Bronchial epithelial cell (primary cell): ENCODE measurements around the gene LAMC3. TPM values are rescaled to one million over a fixed set of nuclear protein-coding genes. Genes with fewer than 3 reads are reported as not detected.

Source experiments
- DNase-seq: peaks from one replicate; pipeline ENCODE4 v3.0.0-alpha.2; 2010; ENCODE audit warnings: low read depth
- FAIRE-seq: peaks from 2 replicates; lab custom pipeline; 2011; peaks lifted over from hg19 to GRCh38; lab: Jason Lieb, UNC
- H3K27me3 ChIP-seq: 2 replicates; pipeline ENCODE4 v1.5.1; 2011; ENCODE audit warnings: low read length; ENCODE audit not compliant: control insufficient read depth, insufficient read depth
- H3K36me3 ChIP-seq: 2 replicates; pipeline ENCODE4 v1.5.1; 2011; ENCODE audit warnings: low read length; ENCODE audit not compliant: control insufficient read depth, insufficient read depth
- H3K4me3 ChIP-seq: 2 replicates; pipeline ENCODE4 v1.5.1; 2011; ENCODE audit warnings: mild to moderate bottlenecking, low read depth, low read length, control low read depth
- total RNA-seq: library from RNA; depleted of rRNA; stranded (reverse); fragments of >200 nt; gene quantifications from 2 replicates; pipeline ENCODE4 v1.2.1, GENCODE V29; 2014
- TF ChIP-seq, protein P1 (sequence below): IDR thresholded peaks from 2 replicates; pipeline ENCODE4 v1.5.1; 2011; ENCODE audit warnings: mild to moderate bottlenecking, moderate library complexity, low read length, control low read depth, inconsistent platforms; ENCODE audit not compliant: insufficient read depth, severe bottlenecking

The LAMC3 gene
- total RNA-seq, 1 donor from 2014 or later = not detected

DNA sequence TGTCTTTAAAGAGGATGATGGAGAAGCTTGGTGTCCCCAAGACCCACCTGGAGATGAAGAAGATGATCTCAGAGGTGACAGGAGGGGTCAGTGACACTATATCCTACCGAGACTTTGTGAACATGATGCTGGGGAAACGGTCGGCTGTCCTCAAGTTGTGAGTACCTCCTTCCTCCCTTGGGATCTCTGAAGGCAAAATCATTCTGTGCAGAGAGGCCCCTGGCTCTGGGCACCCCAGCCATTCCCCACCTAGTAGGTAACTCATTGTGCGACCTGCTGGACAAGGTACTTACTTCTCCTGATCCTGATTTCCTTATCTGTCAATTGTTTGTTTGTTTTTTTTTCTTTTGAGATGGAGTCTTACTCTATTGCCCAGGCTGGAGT is 108.8 kb downstream of the LAMC3 start:
- no peak for DNase-seq
- Histone ChIP-seq H3K27me3 (no peaks in the 10 kb centered on the region), H3K4me3 (no peak overlapping the region), H3K36me3 (no peaks in the 10 kb centered on the region)
- TF ChIP-seq, protein P1, sequence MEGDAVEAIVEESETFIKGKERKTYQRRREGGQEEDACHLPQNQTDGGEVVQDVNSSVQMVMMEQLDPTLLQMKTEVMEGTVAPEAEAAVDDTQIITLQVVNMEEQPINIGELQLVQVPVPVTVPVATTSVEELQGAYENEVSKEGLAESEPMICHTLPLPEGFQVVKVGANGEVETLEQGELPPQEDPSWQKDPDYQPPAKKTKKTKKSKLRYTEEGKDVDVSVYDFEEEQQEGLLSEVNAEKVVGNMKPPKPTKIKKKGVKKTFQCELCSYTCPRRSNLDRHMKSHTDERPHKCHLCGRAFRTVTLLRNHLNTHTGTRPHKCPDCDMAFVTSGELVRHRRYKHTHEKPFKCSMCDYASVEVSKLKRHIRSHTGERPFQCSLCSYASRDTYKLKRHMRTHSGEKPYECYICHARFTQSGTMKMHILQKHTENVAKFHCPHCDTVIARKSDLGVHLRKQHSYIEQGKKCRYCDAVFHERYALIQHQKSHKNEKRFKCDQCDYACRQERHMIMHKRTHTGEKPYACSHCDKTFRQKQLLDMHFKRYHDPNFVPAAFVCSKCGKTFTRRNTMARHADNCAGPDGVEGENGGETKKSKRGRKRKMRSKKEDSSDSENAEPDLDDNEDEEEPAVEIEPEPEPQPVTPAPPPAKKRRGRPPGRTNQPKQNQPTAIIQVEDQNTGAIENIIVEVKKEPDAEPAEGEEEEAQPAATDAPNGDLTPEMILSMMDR = no peak
- FAIRE-seq = no peak

DNA sequence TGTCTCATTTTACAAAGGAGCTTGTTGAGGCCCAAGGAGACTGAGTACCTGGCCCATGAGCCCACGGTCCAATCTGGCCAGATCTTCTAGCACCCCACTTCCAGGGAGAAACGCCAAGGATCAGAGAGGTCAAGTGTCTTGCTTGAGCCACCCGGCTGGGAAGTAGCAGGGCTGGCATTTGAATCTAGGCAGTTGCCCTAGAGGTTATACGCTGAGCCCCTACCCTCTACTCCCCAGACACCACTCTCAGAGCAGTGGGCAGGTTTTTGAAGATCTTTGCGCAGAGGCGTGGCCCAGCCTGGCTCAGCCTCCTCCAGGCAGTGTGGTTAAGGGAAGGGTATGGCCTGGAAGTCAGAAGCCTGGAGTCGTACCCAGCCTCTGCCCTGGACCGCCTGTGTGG is 110.6 kb downstream of the LAMC3 start:
- Histone ChIP-seq H3K4me3 (no peak overlapping the region), H3K36me3 (no peaks in the 10 kb centered on the region), H3K27me3 (no peaks in the 10 kb centered on the region)
- DNase-seq (no peak), FAIRE-seq (no peak)
- TF ChIP-seq, protein P1 = no peak

DNA sequence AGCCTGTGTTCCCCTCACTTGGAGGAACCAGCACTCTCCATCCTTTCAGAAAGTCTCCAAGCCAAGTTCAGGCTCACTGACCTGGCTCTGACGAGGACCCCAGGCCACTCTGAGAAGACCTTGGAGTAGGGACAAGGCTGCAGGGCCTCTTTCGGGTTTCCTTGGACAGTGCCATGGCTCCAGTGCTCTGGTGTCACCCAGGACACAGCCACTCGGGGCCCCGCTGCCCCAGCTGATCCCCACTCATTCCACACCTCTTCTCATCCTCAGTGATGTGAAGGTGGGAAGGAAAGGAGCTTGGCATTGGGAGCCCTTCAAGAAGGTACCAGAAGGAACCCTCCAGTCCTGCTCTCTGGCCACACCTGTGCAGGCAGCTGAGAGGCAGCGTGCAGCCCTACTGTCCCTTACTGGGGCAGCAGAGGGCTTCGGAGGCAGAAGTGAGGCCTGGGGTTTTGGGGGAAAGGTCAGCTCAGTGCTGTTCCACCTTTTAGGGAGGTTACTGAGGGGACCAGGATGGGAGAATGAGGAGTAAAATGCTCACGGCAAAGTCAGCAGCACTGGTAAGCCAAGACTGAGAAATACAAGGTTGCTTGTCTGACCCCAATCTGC is 111.8 kb downstream of the LAMC3 start:
- H3K27me3 ChIP-seq = no peaks in the 10 kb centered on the region
- TF ChIP-seq, protein P1 = no peak
- H3K36me3 ChIP-seq = no peaks in the 10 kb centered on the region
- FAIRE-seq (no peak), DNase-seq (no peak)
- no peak overlapping the region for H3K4me3 ChIP-seq

DNA sequence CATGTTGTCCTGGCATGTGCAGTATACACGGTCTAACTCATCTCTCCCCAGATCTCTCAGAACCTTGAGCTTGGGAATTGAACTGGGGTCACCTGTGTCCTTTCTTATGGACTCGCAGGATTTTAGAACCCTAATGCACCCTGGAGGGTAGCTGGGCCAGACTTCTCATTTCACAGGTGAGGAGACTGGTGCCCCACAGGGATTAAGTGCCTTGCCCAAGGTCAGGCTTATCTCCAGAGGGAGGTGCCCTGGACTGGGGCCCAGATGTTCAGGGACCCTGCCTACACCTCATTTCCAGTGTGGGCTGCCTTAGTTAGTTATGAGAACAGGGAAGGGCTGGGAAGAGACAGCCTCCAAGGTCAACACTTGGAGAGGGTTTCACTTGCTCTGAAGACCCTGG is 112.4 kb downstream of the LAMC3 start:
- no peak for FAIRE-seq
- no peaks in the 10 kb centered on the region for H3K27me3 ChIP-seq
- TF ChIP-seq, protein P1 = no peak

DNA sequence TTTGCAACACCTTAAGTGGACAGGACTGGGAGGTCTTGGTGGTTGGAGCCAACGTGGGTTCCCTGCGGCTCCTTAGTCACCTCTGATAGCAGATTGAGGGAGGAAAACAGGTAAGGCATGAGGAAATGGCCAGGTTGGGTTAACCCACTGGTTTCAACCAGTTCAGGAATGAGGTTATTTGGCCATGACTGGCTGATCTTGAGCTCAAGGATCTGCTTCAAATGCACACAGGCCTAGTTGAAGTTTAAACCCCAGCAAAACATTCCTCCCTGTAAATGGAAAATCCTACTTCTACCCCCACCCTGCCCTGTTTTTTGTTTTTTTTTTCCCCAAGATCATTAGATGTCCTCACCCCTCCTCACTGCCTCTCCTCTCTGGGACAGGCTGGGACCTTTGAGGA is 113.2 kb downstream of the LAMC3 start:
- FAIRE-seq (no peak), DNase-seq (no peak)
- TF ChIP-seq, protein P1 = no peak
- Histone ChIP-seq H3K27me3 (no peaks in the 10 kb centered on the region), H3K36me3 (no peaks in the 10 kb centered on the region), H3K4me3 (no peak overlapping the region)

More for the DNA sequence above, 112.4 kb downstream of the LAMC3 start:
- Histone ChIP-seq H3K36me3 (no peaks in the 10 kb centered on the region), H3K4me3 (no peak overlapping the region)
- DNase-seq = no peak

DNA sequence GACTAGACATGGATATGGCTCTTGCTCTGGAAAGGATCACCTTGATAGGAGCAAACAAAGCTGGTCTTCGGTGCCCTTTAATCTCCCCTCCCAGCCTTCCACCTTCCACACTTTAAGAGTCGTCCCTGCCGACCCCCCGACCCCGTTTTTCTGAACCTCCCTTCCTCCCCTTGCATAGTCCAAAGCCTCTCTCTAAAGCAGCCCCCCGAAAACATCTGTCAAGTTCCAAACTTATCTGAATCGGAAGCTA is 116.0 kb downstream of the LAMC3 start:
- TF ChIP-seq, protein P1 = no peak
- DNase-seq (no peak), FAIRE-seq (no peak)
- H3K27me3 ChIP-seq = no peaks in the 10 kb centered on the region
- peaks cover 7% of the 10 kb centered on the region for H3K36me3 ChIP-seq
- peak overlapping the region; percentile 59 for H3K4me3 ChIP-seq
